ENCODE data around the gene VARS1. TPM values are rescaled to one million over a fixed set of nuclear protein-coding genes. Genes with fewer than 3 reads are reported as not detected.

VARS1 gene
- total and polyA plus RNA-seq, 2 experiments from 2014 or later, result 71.2 to 137 TPM

Small RNA genes lying within 50 kb of the gene (small RNA-seq; reads per million reads assigned to genes)
- gene MSH5-SAPCD1 (ENCODE audit: low replicate concordance) (not detected), gene RF00019 (ENCODE audit: low replicate concordance) (not detected), gene RNU6-850P (ENCODE audit: low replicate concordance) (not detected), gene SAPCD1 (ENCODE audit: low replicate concordance) (not detected), gene SNORD48 (ENCODE audit: low replicate concordance) (153 reads per million, percentile 99 among the genes with 10 or more reads in this experiment), gene SNORD52 (ENCODE audit: low replicate concordance) (not detected)

Other genes starting within 250 kb of the VARS1 start
Only the 30 nearest of the 42 such genes appear.
- gene PRRC2A, start 175.0 kb downstream of the VARS1 start, total RNA-seq (2014; rRNA removed; shearing (Covaris generic)), result 223 and 273 TPM in 2 replicates
- gene PRRC2A, start 175.0 kb downstream of the VARS1 start, polyA plus RNA-seq (2016; fragmentation: Nextera tagmentation; extraction: Ambion mirVana), result 213 and 238 TPM in 2 replicates
- 289 and 292 TPM in 2 replicates for gene BAG6, start 143.1 kb downstream of the VARS1 start, total RNA-seq (2014; rRNA removed; shearing (Covaris generic))
- gene BAG6, start 143.1 kb downstream of the VARS1 start, polyA plus RNA-seq (2016; fragmentation: Nextera tagmentation; extraction: Ambion mirVana), result 169 and 183 TPM in 2 replicates
- 1.2 and 4.2 TPM in 2 replicates for gene APOM, start 139.9 kb downstream of the VARS1 start, total RNA-seq (2014; rRNA removed; shearing (Covaris generic))
- 10.0 and 10.7 TPM in 2 replicates for gene APOM, start 139.9 kb downstream of the VARS1 start, polyA plus RNA-seq (2016; fragmentation: Nextera tagmentation; extraction: Ambion mirVana)
- gene C6orf47, start 135.0 kb downstream of the VARS1 start, total RNA-seq (2014; rRNA removed; shearing (Covaris generic)), result 12.8 and 15.0 TPM in 2 replicates
- gene C6orf47, start 135.0 kb downstream of the VARS1 start, polyA plus RNA-seq (2016; fragmentation: Nextera tagmentation; extraction: Ambion mirVana), result 9.4 TPM in 2 replicates
- gene GPANK1, start 130.8 kb downstream of the VARS1 start, total RNA-seq (2014; rRNA removed; shearing (Covaris generic)), result 24.6 and 27.1 TPM in 2 replicates
- gene GPANK1, start 130.8 kb downstream of the VARS1 start, polyA plus RNA-seq (2016; fragmentation: Nextera tagmentation; extraction: Ambion mirVana), result 49.2 and 54.0 TPM in 2 replicates
- gene CSNK2B, start 129.7 kb downstream of the VARS1 start, total RNA-seq (2014; rRNA removed; shearing (Covaris generic)), result 210 and 260 TPM in 2 replicates
- gene CSNK2B, start 129.7 kb downstream of the VARS1 start, polyA plus RNA-seq (2016; fragmentation: Nextera tagmentation; extraction: Ambion mirVana), result 271 and 282 TPM in 2 replicates
- gene LY6G5B, start 125.8 kb downstream of the VARS1 start, total RNA-seq (2014; rRNA removed; shearing (Covaris generic)), result 3.8 and 7.9 TPM in 2 replicates
- gene LY6G5B, start 125.8 kb downstream of the VARS1 start, polyA plus RNA-seq (2016; fragmentation: Nextera tagmentation; extraction: Ambion mirVana), result 8.4 and 8.5 TPM in 2 replicates
- 1.1 TPM in 1 of 2 replicates, not detected in the other for gene LY6G5C, start 114.7 kb downstream of the VARS1 start, total RNA-seq (2014; rRNA removed; shearing (Covaris generic))
- gene LY6G5C, start 114.7 kb downstream of the VARS1 start, polyA plus RNA-seq (2016; fragmentation: Nextera tagmentation; extraction: Ambion mirVana), result 2.1 TPM in 2 replicates
- 29.7 and 37.0 TPM in 2 replicates for gene ABHD16A, start 92.4 kb downstream of the VARS1 start, total RNA-seq (2014; rRNA removed; shearing (Covaris generic))
- 25.9 and 26.9 TPM in 2 replicates for gene ABHD16A, start 92.4 kb downstream of the VARS1 start, polyA plus RNA-seq (2016; fragmentation: Nextera tagmentation; extraction: Ambion mirVana)
- not detected in 2 replicates for gene LY6G6F, start 88.9 kb downstream of the VARS1 start, total RNA-seq (2014; rRNA removed; shearing (Covaris generic))
- gene LY6G6F, start 88.9 kb downstream of the VARS1 start, polyA plus RNA-seq (2016; fragmentation: Nextera tagmentation; extraction: Ambion mirVana), result not detected in 2 replicates
- gene LY6G6D, start 80.4 kb downstream of the VARS1 start, total RNA-seq (2014; rRNA removed; shearing (Covaris generic)), result not detected in 2 replicates
- not detected in 2 replicates for gene LY6G6D, start 80.4 kb downstream of the VARS1 start, polyA plus RNA-seq (2016; fragmentation: Nextera tagmentation; extraction: Ambion mirVana)
- not detected in 2 replicates for gene LY6G6C, start 74.0 kb downstream of the VARS1 start, total RNA-seq (2014; rRNA removed; shearing (Covaris generic))
- 0.23 TPM in 1 of 2 replicates, not detected in the other for gene LY6G6C, start 74.0 kb downstream of the VARS1 start, polyA plus RNA-seq (2016; fragmentation: Nextera tagmentation; extraction: Ambion mirVana)
- not detected in 2 replicates for gene MPIG6B, start 72.4 kb downstream of the VARS1 start, total RNA-seq (2014; rRNA removed; shearing (Covaris generic))
- 0.12 and 0.13 TPM in 2 replicates for gene MPIG6B, start 72.4 kb downstream of the VARS1 start, polyA plus RNA-seq (2016; fragmentation: Nextera tagmentation; extraction: Ambion mirVana)
- 58.7 and 62.2 TPM in 2 replicates for gene DDAH2, start 66.5 kb downstream of the VARS1 start, total RNA-seq (2014; rRNA removed; shearing (Covaris generic))
- gene DDAH2, start 66.5 kb downstream of the VARS1 start, polyA plus RNA-seq (2016; fragmentation: Nextera tagmentation; extraction: Ambion mirVana), result 65.0 and 65.1 TPM in 2 replicates
- 226 and 269 TPM in 2 replicates for gene CLIC1, start 59.2 kb downstream of the VARS1 start, total RNA-seq (2014; rRNA removed; shearing (Covaris generic))
- 269 and 296 TPM in 2 replicates for gene CLIC1, start 59.2 kb downstream of the VARS1 start, polyA plus RNA-seq (2016; fragmentation: Nextera tagmentation; extraction: Ambion mirVana)
- gene MSH5, start 55.7 kb downstream of the VARS1 start, total RNA-seq (2014; rRNA removed; shearing (Covaris generic)), result 23.9 and 27.2 TPM in 2 replicates
- 12.1 and 12.8 TPM in 2 replicates for gene MSH5, start 55.7 kb downstream of the VARS1 start, polyA plus RNA-seq (2016; fragmentation: Nextera tagmentation; extraction: Ambion mirVana)
- gene SAPCD1, start 33.1 kb downstream of the VARS1 start, total RNA-seq (2014; rRNA removed; shearing (Covaris generic)), result 3.9 TPM in 1 of 2 replicates, not detected in the other
- 4.5 and 5.0 TPM in 2 replicates for gene SAPCD1, start 33.1 kb downstream of the VARS1 start, polyA plus RNA-seq (2016; fragmentation: Nextera tagmentation; extraction: Ambion mirVana)
- gene VWA7, start 18.4 kb downstream of the VARS1 start, total RNA-seq (2014; rRNA removed; shearing (Covaris generic)), result 0.07 and 0.12 TPM in 2 replicates
- 0.36 and 0.75 TPM in 2 replicates for gene VWA7, start 18.4 kb downstream of the VARS1 start, polyA plus RNA-seq (2016; fragmentation: Nextera tagmentation; extraction: Ambion mirVana)
- gene LSM2, start 11.2 kb upstream of the VARS1 start, total RNA-seq (2014; rRNA removed; shearing (Covaris generic)), result 93.5 and 106 TPM in 2 replicates
- 140 and 143 TPM in 2 replicates for gene LSM2, start 11.2 kb upstream of the VARS1 start, polyA plus RNA-seq (2016; fragmentation: Nextera tagmentation; extraction: Ambion mirVana)
- 0.50 and 0.83 TPM in 2 replicates for gene HSPA1L, start 19.5 kb upstream of the VARS1 start, total RNA-seq (2014; rRNA removed; shearing (Covaris generic))
- 0.44 and 0.49 TPM in 2 replicates for gene HSPA1L, start 19.5 kb upstream of the VARS1 start, polyA plus RNA-seq (2016; fragmentation: Nextera tagmentation; extraction: Ambion mirVana)
- 57.1 and 58.3 TPM in 2 replicates for gene HSPA1A, start 19.8 kb upstream of the VARS1 start, total RNA-seq (2014; rRNA removed; shearing (Covaris generic))
- gene HSPA1A, start 19.8 kb upstream of the VARS1 start, polyA plus RNA-seq (2016; fragmentation: Nextera tagmentation; extraction: Ambion mirVana), result 36.1 and 39.1 TPM in 2 replicates
- gene HSPA1B, start 32.0 kb upstream of the VARS1 start, total RNA-seq (2014; rRNA removed; shearing (Covaris generic)), result 102 and 113 TPM in 2 replicates
- gene HSPA1B, start 32.0 kb upstream of the VARS1 start, polyA plus RNA-seq (2016; fragmentation: Nextera tagmentation; extraction: Ambion mirVana), result 25.9 and 31.7 TPM in 2 replicates
- gene NEU1, start 67.1 kb upstream of the VARS1 start, total RNA-seq (2014; rRNA removed; shearing (Covaris generic)), result 41.1 and 47.4 TPM in 2 replicates
- 31.4 and 32.3 TPM in 2 replicates for gene NEU1, start 67.1 kb upstream of the VARS1 start, polyA plus RNA-seq (2016; fragmentation: Nextera tagmentation; extraction: Ambion mirVana)
- gene SLC44A4, start 83.2 kb upstream of the VARS1 start, total RNA-seq (2014; rRNA removed; shearing (Covaris generic)), result 3.7 and 4.6 TPM in 2 replicates
- gene SLC44A4, start 83.2 kb upstream of the VARS1 start, polyA plus RNA-seq (2016; fragmentation: Nextera tagmentation; extraction: Ambion mirVana), result 1.1 and 1.2 TPM in 2 replicates
- 184 and 193 TPM in 2 replicates for gene EHMT2, start 101.9 kb upstream of the VARS1 start, total RNA-seq (2014; rRNA removed; shearing (Covaris generic))
- 112 and 113 TPM in 2 replicates for gene EHMT2, start 101.9 kb upstream of the VARS1 start, polyA plus RNA-seq (2016; fragmentation: Nextera tagmentation; extraction: Ambion mirVana)
- 14.4 and 14.9 TPM in 2 replicates for gene ZBTB12, start 106.3 kb upstream of the VARS1 start, total RNA-seq (2014; rRNA removed; shearing (Covaris generic))
- 0.18 and 0.68 TPM in 2 replicates for gene ZBTB12, start 106.3 kb upstream of the VARS1 start, polyA plus RNA-seq (2016; fragmentation: Nextera tagmentation; extraction: Ambion mirVana)
- gene C2, start 132.0 kb upstream of the VARS1 start, total RNA-seq (2014; rRNA removed; shearing (Covaris generic)), result 1.7 and 2.4 TPM in 2 replicates
- 0.16 and 0.23 TPM in 2 replicates for gene C2, start 132.0 kb upstream of the VARS1 start, polyA plus RNA-seq (2016; fragmentation: Nextera tagmentation; extraction: Ambion mirVana)
- gene CFB, start 150.3 kb upstream of the VARS1 start, total RNA-seq (2014; rRNA removed; shearing (Covaris generic)), result not detected in 2 replicates
- 0.86 TPM in 1 of 2 replicates, not detected in the other for gene CFB, start 150.3 kb upstream of the VARS1 start, polyA plus RNA-seq (2016; fragmentation: Nextera tagmentation; extraction: Ambion mirVana)
- gene NELFE, start 163.2 kb upstream of the VARS1 start, total RNA-seq (2014; rRNA removed; shearing (Covaris generic)), result 64.0 and 69.0 TPM in 2 replicates
- 86.0 and 93.4 TPM in 2 replicates for gene NELFE, start 163.2 kb upstream of the VARS1 start, polyA plus RNA-seq (2016; fragmentation: Nextera tagmentation; extraction: Ambion mirVana)
- gene SKIC2, start 163.4 kb upstream of the VARS1 start, total RNA-seq (2014; rRNA removed; shearing (Covaris generic)), result 47.2 and 50.2 TPM in 2 replicates
- gene SKIC2, start 163.4 kb upstream of the VARS1 start, polyA plus RNA-seq (2016; fragmentation: Nextera tagmentation; extraction: Ambion mirVana), result 21.6 and 24.5 TPM in 2 replicates

Data from GM23338 (cell line).